PC-9 (cell line): ENCODE data around the gene STK24. TPM values are rescaled to one million over a fixed set of nuclear protein-coding genes. Genes with fewer than 3 reads are reported as not detected.

Experiments
- BruUV-seq: library from RNA; stranded (reverse); fragments of 400-500 nt; replicated peaks from 2 replicates; lab custom pipeline; 2021; lab: Mats Ljungman, UMichigan
- CTCF ChIA-PET: fragments of 300-600 bp; sonication (Branson Sonifier 250); formaldehyde crosslinking; loops from one replicate; lab custom pipeline; 2022; ENCODE audit warnings: antibody characterized with exemption; lab: Charles Lee
- POLR2A ChIA-PET: fragments of 300-600 bp; sonication (Branson Sonifier 250); formaldehyde crosslinking; loops from one replicate; lab custom pipeline; 2022; ENCODE audit warnings: antibody characterized with exemption; ENCODE audit not compliant: unreplicated experiment; lab: Charles Lee
- DNase-seq, 2 experiments: peaks; one replicate each; pipeline versions ENCODE4 v3.0.0 to v3.0.0-alpha.2; 2015 to 2022; ENCODE audit warnings: mixed read lengths in 1 of 2
- H2AFZ ChIP-seq: fragments of 200-600 bp; sonication (generic); 2 replicates; pipeline ENCODE4 v1.8.1; 2017; ENCODE audit warnings: antibody characterized with exemption
- H3F3A ChIP-seq: fragments of 200-600 bp; sonication (generic); 2 replicates; pipeline ENCODE4 v1.8.1; 2017; ENCODE audit warnings: antibody characterized with exemption, mild to moderate bottlenecking, low read depth; ENCODE audit not compliant: insufficient read depth
- H3K27ac ChIP-seq: fragments of 200-600 bp; sonication (generic); 2 replicates; pipeline ENCODE4 v1.6.1; 2016; ENCODE audit warnings: mixed run types
- H3K27me3 ChIP-seq: fragments of 200-600 bp; sonication (generic); 2 replicates; pipeline ENCODE4 v1.6.1; 2016; ENCODE audit warnings: low read depth, mixed run types; ENCODE audit not compliant: insufficient read depth
- H3K36me3 ChIP-seq: fragments of 200-600 bp; sonication (generic); 2 replicates; pipeline ENCODE4 v1.6.1; 2016; ENCODE audit warnings: low read depth, mixed run types
- H3K4me1 ChIP-seq: fragments of 200-600 bp; sonication (generic); replicated peaks from 2 replicates; pipeline ENCODE4 v1.6.1; 2016; ENCODE audit warnings: mixed run types; ENCODE audit not compliant: insufficient read depth
- H3K4me2 ChIP-seq: fragments of 200-600 bp; sonication (generic); 2 replicates; pipeline ENCODE4 v1.6.1; 2017; ENCODE audit warnings: mixed run types
- H3K4me3 ChIP-seq: fragments of 200-600 bp; sonication (generic); 2 replicates; pipeline ENCODE4 v1.6.1; 2016; ENCODE audit warnings: mixed run types
- H3K79me2 ChIP-seq: fragments of 200-600 bp; sonication (generic); 2 replicates; pipeline ENCODE4 v1.6.1; 2017; ENCODE audit warnings: low read depth, mixed run types
- H3K9me2 ChIP-seq: fragments of 200-600 bp; sonication (generic); 2 replicates; pipeline ENCODE4 v1.8.1; 2017; ENCODE audit warnings: mild to moderate bottlenecking; ENCODE audit not compliant: insufficient read depth
- H3K9me3 ChIP-seq: fragments of 200-600 bp; sonication (generic); 2 replicates; pipeline ENCODE4 v1.8.1; 2016; ENCODE audit warnings: low read depth; ENCODE audit not compliant: insufficient read depth
- H4K20me1 ChIP-seq: fragments of 200-600 bp; sonication (generic); 2 replicates; pipeline ENCODE4 v1.8.1; 2017; ENCODE audit not compliant: insufficient read depth
- EZH2 ChIP-seq: fragments of 200-600 bp; sonication (generic); IDR thresholded peaks from 2 replicates; pipeline ENCODE4 v1.8.0; 2017; ENCODE audit warnings: antibody characterized with exemption, low read depth
- intact Hi-C: fragments of 100-400 bp; cut with micrococcal nuclease; formaldehyde crosslinking; loops from one replicate; pipeline ENCODE4 v1.10.0; 2022; ENCODE audit not compliant: unreplicated experiment
- total RNA-seq: library from RNA; stranded (reverse); gene quantifications from 2 replicates; pipeline ENCODE4 v1.2.3, GENCODE V29; 2021
- TF ChIP-seq, protein P1 (sequence below): fragments of 200-600 bp; sonication (generic); conservative IDR thresholded peaks from 2 replicates; pipeline ENCODE4 v1.6.1; 2017; ENCODE audit warnings: mixed run types, antibody characterized with exemption, mild to moderate bottlenecking, moderate library complexity

STK24 gene
- total RNA-seq, 1 experiment from 2014 or later, result 134 TPM

DNA sequence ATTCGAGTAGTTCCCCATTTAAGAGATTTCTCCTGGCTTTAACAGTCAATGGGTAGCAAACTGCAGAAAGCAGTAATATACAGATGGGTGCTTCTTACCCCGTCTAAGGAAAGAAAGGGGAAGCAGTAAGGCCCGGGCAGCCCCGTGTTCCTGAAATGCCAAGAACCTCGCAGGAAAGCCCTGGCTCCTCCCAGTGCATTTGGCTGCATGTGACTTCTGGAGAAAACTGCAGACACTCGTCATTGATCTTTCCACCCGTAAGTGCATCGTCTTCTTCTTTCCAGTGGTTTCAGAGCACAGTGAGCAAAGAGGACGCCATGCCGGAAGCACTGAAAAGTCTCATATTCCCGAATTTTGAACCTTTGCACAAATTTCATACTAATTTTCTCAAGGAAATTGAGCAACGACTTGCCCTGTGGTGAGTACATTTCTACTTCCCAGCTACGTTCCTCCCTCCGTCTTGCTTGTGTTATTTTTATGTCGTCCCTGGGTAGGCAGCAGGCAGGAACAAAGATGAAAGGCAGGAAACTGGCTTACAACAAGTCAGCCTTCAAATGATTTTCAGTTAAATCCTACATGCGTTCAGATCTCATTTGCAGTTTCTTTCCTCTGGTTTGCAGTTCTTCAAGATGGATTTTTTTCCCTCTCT, 165.2 kb downstream of the STK24 start:
- Histone ChIP-seq H3K4me3 (no peak overlapping the region), H3K4me2 (no peak overlapping the region), H3K79me2 (no peaks in the 10 kb centered on the region), H3K27me3 (no peaks in the 10 kb centered on the region), H3K27ac (no peak overlapping the region), H3K9me2 (no peaks in the 10 kb centered on the region), H4K20me1 (peaks cover under 1% of the 10 kb centered on the region; the same call in 1 of the 2 replicates), H2AFZ (no peak overlapping the region), H3K4me1 (peaks cover 20% of the 10 kb centered on the region), H3K9me3 (no peaks in the 10 kb centered on the region), H3K36me3 (no peaks in the 10 kb centered on the region), H3F3A (peaks cover 12% of the 10 kb centered on the region)
- no TSS peak for BruUV-seq
- ChIA-PET POLR2A (no interaction called here), CTCF (no interaction called here)
- no peak for TF ChIP-seq EZH2
- TF ChIP-seq, protein P1, sequence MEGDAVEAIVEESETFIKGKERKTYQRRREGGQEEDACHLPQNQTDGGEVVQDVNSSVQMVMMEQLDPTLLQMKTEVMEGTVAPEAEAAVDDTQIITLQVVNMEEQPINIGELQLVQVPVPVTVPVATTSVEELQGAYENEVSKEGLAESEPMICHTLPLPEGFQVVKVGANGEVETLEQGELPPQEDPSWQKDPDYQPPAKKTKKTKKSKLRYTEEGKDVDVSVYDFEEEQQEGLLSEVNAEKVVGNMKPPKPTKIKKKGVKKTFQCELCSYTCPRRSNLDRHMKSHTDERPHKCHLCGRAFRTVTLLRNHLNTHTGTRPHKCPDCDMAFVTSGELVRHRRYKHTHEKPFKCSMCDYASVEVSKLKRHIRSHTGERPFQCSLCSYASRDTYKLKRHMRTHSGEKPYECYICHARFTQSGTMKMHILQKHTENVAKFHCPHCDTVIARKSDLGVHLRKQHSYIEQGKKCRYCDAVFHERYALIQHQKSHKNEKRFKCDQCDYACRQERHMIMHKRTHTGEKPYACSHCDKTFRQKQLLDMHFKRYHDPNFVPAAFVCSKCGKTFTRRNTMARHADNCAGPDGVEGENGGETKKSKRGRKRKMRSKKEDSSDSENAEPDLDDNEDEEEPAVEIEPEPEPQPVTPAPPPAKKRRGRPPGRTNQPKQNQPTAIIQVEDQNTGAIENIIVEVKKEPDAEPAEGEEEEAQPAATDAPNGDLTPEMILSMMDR, result no peak
- DNase-seq, result no peak
- intact Hi-C loops, result no loop called here

DNA sequence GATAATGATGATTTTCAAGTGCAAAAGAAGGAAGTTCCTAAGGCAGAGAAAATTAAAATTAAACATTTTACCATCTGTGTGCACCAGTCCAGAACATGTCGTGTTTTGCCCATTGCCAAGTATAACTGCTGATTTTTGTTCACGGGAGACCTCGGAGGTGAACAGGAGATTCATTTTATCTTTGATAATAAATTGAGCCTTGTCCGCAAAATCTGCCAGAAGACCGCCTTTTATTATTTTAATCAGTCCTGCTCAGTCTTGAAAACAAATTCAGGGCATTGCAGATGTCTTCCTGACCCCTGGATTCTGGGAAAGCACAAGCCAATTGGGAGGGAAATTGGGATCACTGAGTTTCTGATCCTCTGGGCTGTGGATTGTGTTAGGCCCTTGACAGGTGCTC, 165.9 kb downstream of the STK24 start:
- ChIA-PET CTCF (no interaction called here), POLR2A (no interaction called here)
- Histone ChIP-seq H3K27me3 (no peaks in the 10 kb centered on the region), H3K36me3 (no peaks in the 10 kb centered on the region), H3K4me1 (peaks cover 15% of the 10 kb centered on the region), H3K27ac (no peak overlapping the region), H3K9me2 (no peaks in the 10 kb centered on the region), H3K4me2 (no peak overlapping the region), H3K79me2 (no peaks in the 10 kb centered on the region), H3K9me3 (no peaks in the 10 kb centered on the region), H2AFZ (no peak overlapping the region), H3K4me3 (no peak overlapping the region), H3F3A (peaks cover 7% of the 10 kb centered on the region), H4K20me1 (no peaks in the 10 kb centered on the region)
- no TSS peak for BruUV-seq
- TF ChIP-seq EZH2, result no peak
- TF ChIP-seq, protein P1, result no peak
- no peak for DNase-seq
- intact Hi-C loops, result no loop called here

DNA sequence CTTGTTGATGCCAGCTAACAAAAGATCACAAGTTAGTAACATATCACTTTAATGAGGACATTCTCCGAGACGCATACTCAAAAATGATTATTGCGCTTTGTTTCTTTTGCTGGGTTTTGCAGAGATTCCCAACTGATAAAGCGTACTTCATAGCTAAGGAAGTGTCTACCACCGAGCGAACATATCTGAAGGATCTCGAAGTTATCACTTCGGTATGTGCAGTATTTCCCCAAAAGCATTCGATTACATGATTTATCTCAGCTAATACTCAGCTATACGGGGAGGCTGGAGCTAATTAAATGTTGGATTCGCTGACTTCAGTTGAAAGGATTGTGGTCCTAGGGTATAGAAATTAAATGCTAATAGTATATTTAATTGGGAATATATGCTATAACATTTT, 166.3 kb downstream of the STK24 start:
- CTCF ChIA-PET, result no interaction called here

More for the DNA sequence above, 166.3 kb downstream of the STK24 start:
- no peaks in the 10 kb centered on the region for H3K9me2 ChIP-seq
- no peaks in the 10 kb centered on the region for H3K9me3 ChIP-seq
- BruUV-seq, result no TSS peak
- peaks cover 3% of the 10 kb centered on the region for H3F3A ChIP-seq
- H2AFZ ChIP-seq, result no peak overlapping the region
- POLR2A ChIA-PET, result no interaction called here
- no peaks in the 10 kb centered on the region for H3K27me3 ChIP-seq
- no peaks in the 10 kb centered on the region for H3K36me3 ChIP-seq
- no peak for TF ChIP-seq EZH2
- TF ChIP-seq, protein P1, result no peak
- intact Hi-C loops, result no loop called here
- DNase-seq, result no peak
- no peak overlapping the region for H3K4me3 ChIP-seq
- H3K79me2 ChIP-seq, result no peaks in the 10 kb centered on the region
- peaks cover 11% of the 10 kb centered on the region for H3K4me1 ChIP-seq
- no peaks in the 10 kb centered on the region for H4K20me1 ChIP-seq
- no peak overlapping the region for H3K4me2 ChIP-seq
- no peak overlapping the region for H3K27ac ChIP-seq
